ENCODE measurements around the gene SLC27A1. TPM values are rescaled to one million over a fixed set of nuclear protein-coding genes. Genes with fewer than 3 reads are reported as not detected.
A peak's percentile ranks its signal among the peaks of the same experiment; 100 is the strongest.
"Not testable (repeated sequence)": the region's sequence is repeated elsewhere in the genome, so short reads cannot be mapped to it uniquely, and the experiment has no call there.

Gene SLC27A1
- total RNA-seq, 1 experiment from 2014 or later = 3.1 TPM

DNA sequence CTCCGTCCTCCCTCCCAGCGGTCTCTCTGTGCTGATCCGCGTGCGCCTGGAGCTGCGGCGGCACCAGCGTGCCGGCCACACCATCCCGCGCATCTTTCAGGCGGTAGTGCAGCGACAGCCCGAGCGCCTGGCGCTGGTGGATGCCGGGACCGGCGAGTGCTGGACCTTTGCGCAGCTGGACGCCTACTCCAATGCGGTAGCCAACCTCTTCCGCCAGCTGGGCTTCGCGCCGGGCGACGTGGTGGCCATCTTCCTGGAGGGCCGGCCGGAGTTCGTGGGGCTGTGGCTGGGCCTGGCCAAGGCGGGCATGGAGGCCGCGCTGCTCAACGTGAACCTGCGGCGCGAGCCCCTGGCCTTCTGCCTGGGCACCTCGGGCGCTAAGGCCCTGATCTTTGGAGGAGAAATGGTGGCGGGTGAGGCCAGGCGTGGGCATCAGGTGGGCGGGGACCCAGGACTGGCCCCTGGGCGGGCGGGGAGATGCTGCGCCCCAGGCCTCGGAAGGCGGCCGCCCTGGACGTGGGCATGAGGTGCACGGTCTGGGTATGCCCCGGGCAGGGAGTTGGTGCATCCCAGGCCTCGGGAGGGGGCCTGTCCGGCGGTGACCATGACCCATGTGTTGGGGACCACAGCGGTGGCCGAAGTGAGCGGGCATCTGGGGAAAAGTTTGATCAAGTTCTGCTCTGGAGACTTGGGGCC, 16.4 kb downstream of the SLC27A1 start:
- no peak for DNase-seq (ENCODE audit: low spot score)

- no peak for DNase-seq (ENCODE audit: low spot score)
Observed at GRCh38 chr19:17487284-17488121, 17.2 kb downstream of the SLC27A1 start.

DNA sequence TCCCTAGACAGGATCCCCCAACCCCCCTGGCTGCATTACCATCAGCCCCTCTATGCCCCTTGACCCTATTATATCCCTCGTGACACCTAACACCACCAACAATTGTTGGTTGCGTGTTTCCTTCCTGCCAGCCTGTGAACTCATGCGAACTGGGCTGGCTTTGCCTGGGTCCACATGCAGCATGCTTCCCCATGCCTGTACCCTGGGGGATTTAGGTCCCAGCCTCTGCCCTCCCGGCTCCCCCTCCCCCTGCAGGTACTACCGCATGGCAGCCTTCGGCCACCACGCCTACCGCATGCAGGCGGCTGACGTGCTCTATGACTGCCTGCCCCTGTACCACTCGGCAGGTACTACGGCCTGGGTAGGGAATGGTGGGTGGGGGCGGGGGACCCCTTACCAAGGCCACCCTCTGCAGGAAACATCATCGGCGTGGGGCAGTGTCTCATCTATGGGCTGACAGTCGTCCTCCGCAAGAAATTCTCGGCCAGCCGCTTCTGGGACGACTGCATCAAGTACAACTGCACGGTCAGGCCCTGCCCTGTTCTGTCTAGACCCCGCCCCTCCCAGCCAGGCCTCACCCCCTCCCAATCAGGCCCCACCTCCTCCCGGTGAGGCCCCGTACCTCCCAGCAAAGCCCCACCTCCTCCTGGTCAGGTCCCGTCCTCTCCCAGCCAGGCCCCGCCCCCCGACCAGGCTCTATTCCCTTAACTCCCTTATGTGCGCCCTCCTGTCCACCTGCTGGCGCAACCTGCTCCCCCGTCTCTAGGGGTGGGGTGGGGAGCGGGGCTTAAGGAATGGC, 18.5 kb downstream of the SLC27A1 start:
- DNase-seq (ENCODE audit: low spot score) = peak; percentile 82

- no peak for DNase-seq (ENCODE audit: low spot score)
Observed at GRCh38 chr19:17489392-17490030, 19.2 kb downstream of the SLC27A1 start.

DNA sequence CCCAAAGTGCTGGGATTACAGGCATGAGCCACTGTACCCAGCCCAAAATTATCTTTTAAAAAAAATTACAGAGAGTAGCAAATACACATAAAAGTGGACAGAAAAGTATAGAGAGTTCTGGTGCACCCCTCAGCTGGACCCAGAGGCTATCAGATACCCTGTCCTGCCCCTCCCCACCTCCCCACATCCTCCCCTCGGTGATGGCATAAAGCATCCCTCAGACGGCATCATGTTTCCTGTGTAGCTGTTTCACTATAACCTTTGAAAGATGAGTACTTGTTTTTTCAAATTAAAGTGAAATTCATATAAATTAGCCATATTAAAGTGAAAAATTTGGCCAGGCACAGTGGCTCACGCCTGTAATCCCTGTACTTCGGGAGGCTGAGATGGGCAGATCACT, 20.1 kb downstream of the SLC27A1 start:
- no peak for DNase-seq (ENCODE audit: low spot score)

DNA sequence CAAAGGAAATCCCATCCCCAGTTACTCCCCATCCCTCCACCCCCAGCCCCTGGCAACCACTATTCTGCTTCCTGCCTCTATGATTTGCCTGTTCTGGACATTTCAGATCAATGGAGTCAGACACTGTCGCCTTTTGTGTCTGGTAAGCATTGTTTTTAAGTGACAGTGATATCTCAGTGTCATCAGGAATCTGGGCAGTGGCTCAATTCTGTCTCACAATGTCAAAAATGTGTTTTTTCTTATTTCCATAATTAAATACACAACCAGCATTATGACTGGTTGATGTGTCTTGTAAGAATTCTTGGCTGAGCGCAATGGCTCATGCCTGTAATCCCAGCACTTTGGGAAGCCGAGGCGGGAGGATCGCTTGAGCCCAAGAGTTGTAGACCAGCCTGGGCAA, 21.0 kb downstream of the SLC27A1 start:
- no peak for DNase-seq (ENCODE audit: low spot score)

DNA sequence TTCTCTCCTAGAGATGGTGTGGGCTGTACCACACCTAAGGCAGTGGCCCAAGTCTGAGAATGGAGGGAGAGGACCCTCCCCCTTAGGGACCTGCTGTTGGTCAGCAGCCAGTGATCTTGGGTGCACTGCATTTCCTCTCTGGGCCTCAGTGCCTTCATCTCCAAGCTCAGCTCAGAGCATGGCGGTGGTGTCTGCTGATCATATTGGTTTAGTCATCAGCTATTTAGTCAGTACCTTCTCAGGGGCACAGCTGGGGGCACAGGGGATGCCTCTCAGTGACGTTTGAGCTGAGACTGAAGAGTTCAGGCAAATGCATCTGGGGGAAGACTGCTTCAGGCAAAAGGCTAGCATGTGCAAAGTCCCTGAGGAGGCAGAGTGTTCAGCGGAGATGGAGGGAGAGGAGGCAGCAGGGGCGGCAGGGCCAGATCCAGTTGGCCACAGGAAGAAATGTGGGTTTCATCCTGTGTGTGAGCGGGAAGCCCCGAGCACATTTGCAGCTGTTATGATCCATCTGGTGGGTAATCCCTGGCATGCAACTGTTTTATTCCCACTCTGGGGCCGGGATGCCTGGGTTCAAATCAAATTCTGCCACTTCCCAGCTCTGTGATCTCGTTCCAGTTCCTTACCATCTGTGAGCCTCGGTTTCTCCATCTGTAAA, 25.4 kb downstream of the SLC27A1 start:
- DNase-seq (ENCODE audit: low spot score) = no peak

DNA sequence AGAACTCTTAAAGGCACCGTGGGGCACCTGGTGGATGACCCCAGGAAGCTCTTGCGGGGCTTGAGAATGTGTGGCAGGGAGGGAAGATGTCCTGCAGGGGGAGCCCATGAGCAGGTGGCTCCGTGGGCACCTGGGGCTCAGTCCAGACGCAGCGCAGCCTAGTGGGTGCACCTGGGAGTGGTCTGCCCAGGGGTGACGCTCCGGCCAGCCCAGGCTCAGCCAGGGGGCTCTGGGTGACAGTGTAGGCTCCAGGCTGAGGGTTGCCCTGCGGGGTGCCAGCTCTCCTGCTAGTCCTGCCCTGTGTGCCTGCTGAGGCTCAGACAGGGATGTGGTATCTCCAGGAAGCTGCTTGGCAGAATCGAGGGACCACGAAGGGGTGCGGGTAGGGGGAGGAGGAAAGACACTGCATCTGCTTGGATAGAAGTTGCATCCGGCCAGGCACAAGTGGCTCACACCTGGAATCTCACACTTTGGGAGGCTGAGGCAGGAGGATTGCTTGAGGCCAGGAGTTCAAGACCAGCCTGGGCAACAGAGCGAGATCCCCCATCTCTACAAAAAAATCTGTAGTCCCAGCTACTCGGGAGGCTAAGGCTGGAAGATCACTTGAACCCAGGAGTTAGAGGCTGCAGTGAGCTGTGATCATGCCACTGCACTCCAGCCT, 26.1 kb downstream of the SLC27A1 start:
- peak; percentile 82 for DNase-seq (ENCODE audit: low spot score)

- DNase-seq (ENCODE audit: low spot score) = no peak
Observed at GRCh38 chr19:17497149-17497798, 26.9 kb downstream of the SLC27A1 start.

GRCh38 chr19:17499025-17499424, 28.7 kb downstream of the SLC27A1 start:
- DNase-seq (ENCODE audit: low spot score) = not testable (repeated sequence)

DNA sequence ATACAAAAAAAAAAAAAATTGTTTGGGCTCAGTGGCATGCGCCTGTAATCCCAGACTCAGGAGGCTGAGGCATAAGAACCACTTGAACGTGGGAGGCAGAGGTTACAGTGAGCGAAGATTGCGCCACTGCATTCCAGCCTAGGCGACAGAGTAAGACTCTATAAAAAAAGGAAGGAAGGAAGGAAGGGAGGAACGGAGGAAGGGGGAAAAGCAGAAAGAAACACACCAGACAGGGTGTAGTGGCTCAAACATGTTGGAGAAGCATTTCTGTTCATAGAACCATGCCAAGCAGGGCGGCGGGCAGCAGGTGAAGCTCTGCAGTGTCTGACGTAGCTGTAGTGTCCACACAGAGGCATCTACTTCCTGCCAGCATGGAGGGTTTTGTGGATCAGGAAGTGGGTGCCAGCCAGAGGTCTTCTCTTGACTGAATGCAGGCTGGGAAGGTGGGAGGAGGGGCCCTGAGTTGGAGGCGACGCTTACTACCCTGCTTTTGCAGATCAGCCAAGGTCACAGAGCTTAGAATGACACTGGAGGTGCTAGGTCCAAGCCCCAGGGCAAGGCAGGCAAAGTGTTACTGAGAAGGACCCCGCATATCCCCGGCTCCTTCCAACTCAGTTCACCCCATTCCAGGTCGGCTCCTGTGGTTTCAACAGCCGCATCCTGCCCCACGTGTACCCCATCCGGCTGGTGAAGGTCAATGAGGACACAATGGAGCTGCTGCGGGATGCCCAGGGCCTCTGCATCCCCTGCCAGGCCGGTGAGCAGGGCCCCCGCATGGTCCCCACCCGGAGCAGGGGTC, 29.5 kb downstream of the SLC27A1 start:
- no peak for DNase-seq (ENCODE audit: low spot score)

GRCh38 chr19:17500447-17501198, 30.3 kb downstream of the SLC27A1 start:
- DNase-seq (ENCODE audit: low spot score) = no peak

DNA sequence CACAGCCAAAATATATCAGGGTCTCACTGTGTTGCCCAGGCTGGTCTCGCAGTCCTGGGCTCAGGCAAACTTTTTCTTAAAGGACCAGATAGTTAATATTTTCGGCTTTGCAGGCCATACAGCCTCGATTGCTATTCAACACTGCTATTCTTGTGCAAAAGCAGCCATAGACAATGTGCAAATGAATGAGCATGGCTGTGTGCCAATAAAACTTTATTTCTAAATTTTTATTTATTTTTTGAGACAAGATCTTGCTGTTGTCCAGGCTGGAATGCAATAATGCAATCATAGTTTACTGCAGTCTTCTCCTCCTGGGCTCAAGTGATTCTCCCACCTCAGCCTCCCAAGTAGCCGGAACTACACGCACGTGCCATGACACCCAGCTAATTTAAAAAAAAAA, 32.9 kb downstream of the SLC27A1 start:
- no peak for DNase-seq (ENCODE audit: low spot score)

DNA sequence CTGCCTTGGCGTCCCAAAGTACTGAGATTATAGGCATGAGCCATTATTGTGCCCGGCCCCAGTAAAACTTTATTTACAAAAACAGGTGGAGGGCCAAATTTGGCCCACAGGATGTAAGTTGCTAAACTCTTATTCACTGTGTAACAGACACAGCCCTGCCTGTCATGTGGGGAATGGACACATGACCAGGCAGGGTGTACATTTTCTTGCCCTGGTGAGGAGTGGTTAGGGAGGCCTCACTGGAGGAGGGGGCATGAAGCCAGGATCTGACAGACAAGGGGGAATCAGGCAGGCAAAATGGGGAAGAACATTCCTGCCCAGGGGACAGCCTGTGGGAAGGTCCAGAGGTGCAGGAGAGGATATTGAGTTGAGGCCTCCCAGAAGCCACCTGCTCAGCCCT, 33.7 kb downstream of the SLC27A1 start:
- no peak for DNase-seq (ENCODE audit: low spot score)

GRCh38 chr19:17504456-17504855, 34.1 kb downstream of the SLC27A1 start:
- no peak for DNase-seq (ENCODE audit: low spot score)

- no peak for DNase-seq (ENCODE audit: low spot score)
Observed at GRCh38 chr19:17505223-17505622, 34.9 kb downstream of the SLC27A1 start.

GRCh38 chr19:17506745-17507144, 36.4 kb downstream of the SLC27A1 start:
- no peak for DNase-seq (ENCODE audit: low spot score)

DNA sequence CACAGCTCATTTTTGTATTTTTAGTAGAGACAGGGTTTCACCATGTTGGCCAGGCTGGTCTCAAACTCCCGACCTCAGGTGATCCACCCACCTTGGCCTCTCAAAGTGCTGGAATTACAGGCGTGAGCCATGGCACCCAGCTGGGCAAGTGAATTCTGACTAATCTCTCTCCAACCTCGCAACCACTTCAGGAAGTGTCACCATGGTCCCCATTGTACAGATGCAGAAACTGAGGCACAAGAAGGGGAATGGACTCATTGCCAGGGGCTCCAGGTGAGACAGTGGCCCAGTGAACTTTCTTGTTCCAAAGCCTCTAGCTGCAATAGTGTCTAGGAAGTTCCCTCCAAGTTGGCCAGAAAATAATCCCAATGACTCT, 38.2 kb downstream of the SLC27A1 start:
- not testable (repeated sequence) for DNase-seq (ENCODE audit: low spot score)

All from HT-29 (cell line).